GM20000 (cell line): ENCODE data around the gene CEP43.

ENCODE experiments used
- DNase-seq: peaks from one replicate; pipeline ENCODE4 v3.0.0; 2012; ENCODE audit warnings: low spot score
- TF ChIP-seq, protein P1 (sequence below): IDR thresholded peaks from 2 replicates; pipeline ENCODE4 v1.5.1; 2012; ENCODE audit warnings: mild to moderate bottlenecking, control low read depth; ENCODE audit errors: extremely low read depth, missing control alignments

CEP43 gene

DNA sequence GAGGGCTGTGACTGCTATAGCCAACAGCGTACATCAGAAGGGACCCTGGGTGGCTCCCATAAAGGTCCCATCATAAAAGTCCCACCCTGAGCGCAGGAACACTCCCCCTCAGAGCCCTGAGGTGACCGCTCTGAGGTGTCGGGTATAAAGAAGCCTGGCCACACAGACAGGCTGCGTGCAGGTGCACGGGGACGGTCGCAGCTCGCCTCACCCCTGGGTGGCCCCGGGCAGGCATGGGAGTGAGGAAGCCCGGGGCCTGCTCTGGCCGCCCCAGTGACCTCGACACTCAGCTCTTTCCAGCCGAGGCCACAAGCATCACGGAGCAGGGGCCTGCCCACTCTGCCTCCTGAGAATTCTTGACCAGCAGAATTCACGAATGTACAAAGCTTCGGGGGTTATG is 28.4 kb upstream of the CEP43 start:
- DNase-seq: no peak
- TF ChIP-seq, protein P1, sequence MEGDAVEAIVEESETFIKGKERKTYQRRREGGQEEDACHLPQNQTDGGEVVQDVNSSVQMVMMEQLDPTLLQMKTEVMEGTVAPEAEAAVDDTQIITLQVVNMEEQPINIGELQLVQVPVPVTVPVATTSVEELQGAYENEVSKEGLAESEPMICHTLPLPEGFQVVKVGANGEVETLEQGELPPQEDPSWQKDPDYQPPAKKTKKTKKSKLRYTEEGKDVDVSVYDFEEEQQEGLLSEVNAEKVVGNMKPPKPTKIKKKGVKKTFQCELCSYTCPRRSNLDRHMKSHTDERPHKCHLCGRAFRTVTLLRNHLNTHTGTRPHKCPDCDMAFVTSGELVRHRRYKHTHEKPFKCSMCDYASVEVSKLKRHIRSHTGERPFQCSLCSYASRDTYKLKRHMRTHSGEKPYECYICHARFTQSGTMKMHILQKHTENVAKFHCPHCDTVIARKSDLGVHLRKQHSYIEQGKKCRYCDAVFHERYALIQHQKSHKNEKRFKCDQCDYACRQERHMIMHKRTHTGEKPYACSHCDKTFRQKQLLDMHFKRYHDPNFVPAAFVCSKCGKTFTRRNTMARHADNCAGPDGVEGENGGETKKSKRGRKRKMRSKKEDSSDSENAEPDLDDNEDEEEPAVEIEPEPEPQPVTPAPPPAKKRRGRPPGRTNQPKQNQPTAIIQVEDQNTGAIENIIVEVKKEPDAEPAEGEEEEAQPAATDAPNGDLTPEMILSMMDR: no peak

DNA sequence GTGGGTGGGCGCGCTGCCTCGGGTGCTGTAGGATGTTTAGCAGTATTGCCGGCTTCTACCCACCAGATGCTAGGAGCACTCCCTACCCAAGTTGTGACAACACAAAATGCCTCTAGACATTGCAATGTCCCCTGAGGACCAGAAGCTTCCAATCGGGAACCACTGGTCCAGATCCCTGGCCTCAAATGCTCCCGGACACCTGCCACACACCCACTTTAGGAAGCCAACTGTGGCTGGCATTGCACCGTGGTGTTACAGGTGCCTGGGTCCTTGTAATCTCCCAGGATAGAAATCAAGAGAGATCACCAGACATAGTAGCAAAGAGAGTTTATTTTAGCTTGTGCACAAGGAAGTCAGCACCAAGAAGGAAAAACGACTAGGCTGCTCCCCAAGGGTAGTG is 27.9 kb upstream of the CEP43 start:
- no peak for DNase-seq
- TF ChIP-seq, protein P1: no peak

DNA sequence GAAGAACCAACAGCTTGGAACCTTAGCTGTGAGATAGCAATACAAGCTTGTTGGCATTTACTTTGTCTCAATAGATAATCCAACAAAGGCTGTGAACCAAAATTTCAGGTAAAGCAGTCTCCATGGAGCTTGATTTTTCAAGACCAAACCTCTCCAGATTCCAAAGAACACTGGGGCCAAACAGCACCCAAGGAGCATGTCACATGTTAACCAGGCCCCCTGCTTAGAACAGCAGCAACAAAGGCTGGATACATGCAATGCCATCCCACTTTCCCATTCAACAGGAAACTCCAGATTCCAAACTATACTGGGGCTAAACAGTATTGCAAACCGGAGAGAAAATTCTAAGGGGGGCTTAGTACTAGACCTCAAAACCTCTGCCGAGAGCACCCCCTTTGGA is 27.1 kb upstream of the CEP43 start:
- DNase-seq: no peak
- TF ChIP-seq, protein P1: no peak

DNA sequence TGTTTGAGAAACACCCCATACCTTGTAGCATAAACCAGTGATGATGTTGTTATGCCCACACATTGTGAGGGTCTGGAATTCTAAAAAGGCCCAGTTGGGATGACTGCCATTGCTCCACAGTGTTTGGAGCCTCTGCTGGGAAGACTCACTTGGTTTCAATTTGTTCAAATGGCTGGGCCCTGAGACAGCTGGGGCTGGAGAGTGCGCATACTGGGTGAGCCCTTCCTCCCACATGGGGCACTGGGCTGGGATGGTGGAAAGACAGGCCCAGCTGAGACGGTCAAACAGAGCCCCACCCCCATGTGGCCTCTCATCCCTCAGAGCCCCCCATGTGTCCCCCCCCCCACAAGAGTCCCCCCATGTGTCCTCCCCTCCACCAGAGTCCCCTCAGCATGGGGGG is 22.6 kb upstream of the CEP43 start:
- DNase-seq: no peak
- TF ChIP-seq, protein P1: no peak

DNA sequence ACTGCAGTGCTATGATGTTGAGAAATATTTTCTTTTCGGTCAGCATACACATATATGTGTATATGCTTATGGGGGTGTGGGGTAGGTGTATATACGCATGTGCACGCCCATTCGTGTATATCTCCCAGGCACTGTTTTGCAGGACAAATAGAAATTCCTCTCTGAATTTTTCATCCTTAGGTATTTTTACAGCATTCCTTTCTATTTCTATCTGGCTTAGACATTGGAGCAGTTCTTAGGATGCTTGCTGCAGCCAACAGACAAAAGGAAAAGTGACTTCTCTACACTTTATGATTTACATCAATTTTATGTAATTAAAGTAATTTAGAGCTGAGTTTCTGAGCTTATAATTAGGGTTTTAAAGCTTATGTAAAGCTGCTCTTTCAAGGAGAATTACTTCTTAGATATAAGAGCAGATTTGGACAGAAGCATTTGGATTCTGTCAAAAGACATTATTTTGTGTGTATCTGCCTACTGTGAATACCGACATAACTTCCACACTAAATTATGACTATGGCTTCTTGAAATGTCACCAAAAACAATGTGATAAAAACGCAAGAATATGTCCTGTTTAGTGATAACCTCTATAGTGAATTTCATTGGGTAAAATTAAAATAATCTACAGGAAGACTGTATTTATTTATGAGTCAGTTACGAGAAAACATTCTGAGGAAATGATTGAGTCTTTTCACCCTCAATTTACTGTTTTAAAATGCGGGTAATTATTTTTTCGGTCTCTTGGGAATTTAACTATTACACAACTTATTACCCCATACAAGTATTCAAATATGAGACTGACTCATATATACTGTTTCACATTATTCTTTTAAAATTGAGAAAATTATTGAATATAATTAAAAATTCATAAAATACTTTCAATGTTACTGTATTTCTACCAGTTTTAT is 21.3 kb upstream of the CEP43 start:
- TF ChIP-seq, protein P1: no peak
- DNase-seq: no peak

DNA sequence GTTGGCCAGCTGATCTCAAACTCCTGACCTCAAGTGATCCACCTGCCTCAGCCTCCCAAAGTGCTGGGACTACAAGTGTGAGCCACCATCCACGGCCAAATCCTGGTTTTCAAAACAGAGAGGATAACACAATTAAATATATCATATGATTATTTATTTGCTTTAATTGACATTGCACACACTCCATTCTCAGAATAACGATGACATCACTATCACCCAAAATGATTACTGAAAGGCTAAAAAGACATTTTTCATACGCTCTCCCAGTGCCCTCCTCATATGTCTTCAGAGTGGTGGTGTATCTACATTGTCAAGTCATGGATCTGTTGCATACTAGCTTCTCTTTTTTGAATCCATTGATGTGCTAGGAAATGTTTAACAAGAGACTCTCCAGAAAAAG is 18.5 kb upstream of the CEP43 start:
- no peak for DNase-seq
- TF ChIP-seq, protein P1: no peak

DNA sequence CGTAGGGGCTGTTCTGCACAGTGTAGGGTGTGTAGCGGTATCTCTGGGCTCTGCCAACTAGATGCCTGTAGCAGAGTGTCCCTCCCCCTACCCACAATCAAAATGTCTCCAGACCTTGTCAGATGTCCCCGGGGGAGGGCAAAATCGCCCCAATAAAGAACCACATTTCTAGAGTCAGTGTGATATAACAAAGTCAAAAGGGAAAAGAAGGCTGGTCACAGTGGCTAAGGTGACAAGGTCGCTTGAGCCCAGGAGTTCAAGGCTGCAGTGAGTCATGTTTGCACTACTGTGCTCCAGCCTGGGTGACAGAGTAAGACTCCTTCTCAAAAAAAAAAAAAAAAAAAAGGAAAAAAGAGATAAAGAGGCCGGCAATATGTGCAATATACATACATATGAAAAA is 11.7 kb upstream of the CEP43 start:
- TF ChIP-seq, protein P1: no peak

More for the DNA sequence above, 11.7 kb upstream of the CEP43 start:
- no peak for DNase-seq
